Measurements from ENCODE around the gene GRIN3B. TPM values are rescaled to one million over a fixed set of nuclear protein-coding genes. Genes with fewer than 3 reads are reported as not detected.

Gene GRIN3B
- total and polyA plus RNA-seq, 2 donors (not counting 1 experiment from before 2014, with no cell fraction given), result 0.10 to 0.42 TPM

DNA sequence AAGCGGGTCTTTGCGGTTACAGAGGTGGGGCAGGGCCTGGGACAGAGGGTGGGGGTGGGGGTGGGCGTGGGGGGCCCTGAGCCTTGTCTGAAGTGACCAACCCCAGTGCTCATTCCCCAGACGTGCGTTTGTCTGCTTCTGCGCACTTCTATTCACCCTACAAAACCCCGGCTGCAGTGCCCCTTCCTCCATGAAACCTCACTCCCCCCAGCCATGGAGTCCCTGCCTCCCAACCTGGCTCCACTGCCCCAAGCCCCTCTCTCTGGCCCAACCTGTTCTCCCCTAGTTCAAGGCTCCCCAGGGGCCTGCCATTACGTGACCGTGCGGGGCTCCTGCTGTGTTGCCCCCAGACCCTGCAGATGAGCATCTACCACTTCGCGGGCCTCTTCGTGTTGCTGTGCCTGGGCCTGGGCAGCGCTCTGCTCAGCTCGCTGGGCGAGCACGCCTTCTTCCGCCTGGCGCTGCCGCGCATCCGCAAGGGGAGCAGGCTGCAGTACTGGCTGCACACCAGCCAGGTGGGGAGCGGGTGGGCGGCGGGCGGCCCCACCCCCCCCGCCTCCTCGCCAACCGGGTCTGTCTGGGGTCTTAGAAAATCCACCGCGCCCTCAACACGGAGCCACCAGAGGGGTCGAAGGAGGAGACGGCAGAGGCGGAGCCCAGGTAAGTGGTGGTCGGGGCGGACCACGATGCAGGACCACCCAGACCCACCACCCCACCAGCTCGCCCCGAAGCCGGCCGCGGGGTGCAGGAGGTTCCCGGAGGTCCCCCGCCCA, 8.2 kb downstream of the GRIN3B start:
- no peak for TF ChIP-seq CTCF (IDR thresholded peaks at IDR 0.05)
- TF ChIP-seq EZH2 (IDR thresholded peaks at IDR 0.05; ENCODE audit: borderline replicate concordance, insufficient read depth, low read depth, low read length, poor library complexity, severe bottlenecking), result no peak
- H3K36me3 ChIP-seq (replicated peaks in 1 of 2; ENCODE audit: control extremely low read depth in 1 of 2, control insufficient read depth in 1 of 2, extremely low read depth in 1 of 2, insufficient read depth in 2 of 2, low read length in 1 of 2), result peaks cover 0 to 23% of the 10 kb centered on the region in 2 experiments
- peaks cover 42% of the 10 kb centered on the region for H4K20me1 ChIP-seq (ENCODE audit: control insufficient read depth, insufficient read depth, low read length, poor library complexity, severe bottlenecking)
- H3K4me3 Mint-ChIP-seq, result no peak overlapping the region
- H3K9me3 ChIP-seq (ENCODE audit: control extremely low read depth in 1 of 3, control insufficient read depth in 2 of 3, insufficient read depth in 1 of 3, low read length in 2 of 3), result no peaks in the 10 kb centered on the region
- H3K27me3 Mint-ChIP-seq, result no peaks in the 10 kb centered on the region
- no peak overlapping the region for H3K27ac ChIP-seq (ENCODE audit: low read length in 2 of 2)
- no peak overlapping the region for H3K27ac Mint-ChIP-seq
- DNase-seq, result no peak
- no peak overlapping the region for H2AFZ ChIP-seq (ENCODE audit: insufficient read depth, low read depth, low read length, poor library complexity, severe bottlenecking)
- peaks cover 0 to 2% (median 0%) of the 10 kb centered on the region in 4 experiments for H3K27me3 ChIP-seq (replicated peaks in 1 of 4; ENCODE audit: control extremely low read depth in 1 of 4, control insufficient read depth in 3 of 4, insufficient read depth in 4 of 4, low read length in 3 of 4)
- peaks cover 13% of the 10 kb centered on the region for H3K79me2 ChIP-seq (ENCODE audit: control insufficient read depth, insufficient read depth, low read length)
- no peak overlapping the region for H3K9ac ChIP-seq (ENCODE audit: low read length)
- no peaks in the 10 kb centered on the region for H3K9me3 Mint-ChIP-seq (ENCODE audit: insufficient read depth)
- WGBS (ENCODE audit: insufficient coverage), result 93% methylated on average over 32 of the region's 45 CpGs
- ChIA-PET CTCF (no interaction called here), POLR2A (interaction anchor here (0.7 to 1.0 kb wide), 2 partner anchors 9 to 209 kb away, joined by 3 to 4 read pairs; no protein-coding TSS in a partner anchor)
- H3K4me1 Mint-ChIP-seq, result no peaks in the 10 kb centered on the region
- ATAC-seq (ENCODE audit: low read depth), result no peak
- no peaks in the 10 kb centered on the region for H3K4me1 ChIP-seq (ENCODE audit: control insufficient read depth in 2 of 2, insufficient read depth in 2 of 2, low read length in 2 of 2)
- intact Hi-C loops (cut with micrococcal nuclease), result no loop called here
- no peak overlapping the region for H3K4me3 ChIP-seq (ENCODE audit: control extremely low read depth in 1 of 5, extremely low read depth in 1 of 5, insufficient read depth in 1 of 5, low read depth in 2 of 5, low read length in 4 of 5)
- no peak overlapping the region for H3K4me2 ChIP-seq (replicated peaks; ENCODE audit: low read depth, low read length, poor library complexity, severe bottlenecking)

Measured in B cell (primary cell).